DND-41 (cell line): ENCODE results near the gene CYP2A6.

Source experiments
- ATAC-seq: fragments of 200-7000 bp; cut with Tn5 transposase; 3 replicates; pipeline ENCODE4 v1.9.1; 2021; ENCODE audit warnings: low read depth; ENCODE audit not compliant: insufficient read depth
- DNase-seq: peaks from one replicate; pipeline ENCODE4 v3.0.0-alpha.2; 2020
- H2AFZ ChIP-seq: 2 replicates; pipeline ENCODE4 v1.6.0; 2012; ENCODE audit warnings: low read depth, low read length
- H3K27ac ChIP-seq: 2 replicates; pipeline ENCODE4 v1.5.1; 2012; ENCODE audit warnings: low read length, inconsistent platforms
- H3K27me3 ChIP-seq: fragments of 200-600 bp; sonication (generic); 2 replicates; pipeline ENCODE4 v1.6.0; 2012; ENCODE audit warnings: low read length, mild to moderate bottlenecking, inconsistent platforms; ENCODE audit not compliant: insufficient read depth, poor library complexity
- H3K36me3 ChIP-seq: 2 replicates; pipeline ENCODE4 v1.5.1; 2012; ENCODE audit warnings: low read length, inconsistent platforms; ENCODE audit not compliant: insufficient read depth
- H3K4me1 ChIP-seq: 2 replicates; pipeline ENCODE4 v1.5.1; 2012; ENCODE audit warnings: mild to moderate bottlenecking, low read length; ENCODE audit not compliant: insufficient read depth
- H3K4me2 ChIP-seq: 2 replicates; pipeline ENCODE4 v1.6.0; 2012; ENCODE audit warnings: mild to moderate bottlenecking, moderate library complexity, low read length, inconsistent platforms; ENCODE audit not compliant: insufficient read depth
- H3K4me3 ChIP-seq, 2 experiments: fragments of 200-600 bp in 1 of 2; shearing (Covaris generic) in 1 of 2; 2 replicates each; pipeline ENCODE4 v1.5.1; 2012 to 2016; ENCODE audit warnings: inconsistent platforms in 2 of 2, low read length in 2 of 2, mild to moderate bottlenecking in 2 of 2, low read depth in 1 of 2, moderate library complexity in 1 of 2
- H3K79me2 ChIP-seq: 2 replicates; pipeline ENCODE4 v1.6.0; 2012; ENCODE audit warnings: low read length, inconsistent platforms; ENCODE audit not compliant: insufficient read depth
- H3K9ac ChIP-seq: 2 replicates; pipeline ENCODE4 v1.6.0; 2012; ENCODE audit warnings: low read depth, mild to moderate bottlenecking, inconsistent platforms, low read length, moderate library complexity
- H3K9me3 ChIP-seq: 2 replicates; pipeline ENCODE4 v1.5.1; 2012; ENCODE audit warnings: low read length, moderate library complexity, mild to moderate bottlenecking, inconsistent platforms; ENCODE audit not compliant: insufficient read depth, severe bottlenecking
- H4K20me1 ChIP-seq: 2 replicates; pipeline ENCODE4 v1.6.0; 2012; ENCODE audit warnings: low read length; ENCODE audit not compliant: insufficient read depth
- CTCF ChIP-seq: IDR thresholded peaks from 2 replicates; pipeline ENCODE4 v1.5.1; 2012; ENCODE audit warnings: borderline replicate concordance, low read length, moderate library complexity, mild to moderate bottlenecking; ENCODE audit not compliant: poor library complexity, severe bottlenecking; ENCODE audit errors: extremely low read depth
- EZH2 ChIP-seq: IDR thresholded peaks from 3 replicates; pipeline ENCODE4 v1.6.1; 2012; ENCODE audit warnings: borderline replicate concordance, low read depth, mild to moderate bottlenecking, moderate library complexity, low read length, inconsistent platforms; ENCODE audit not compliant: severe bottlenecking

CYP2A6 gene

DNA sequence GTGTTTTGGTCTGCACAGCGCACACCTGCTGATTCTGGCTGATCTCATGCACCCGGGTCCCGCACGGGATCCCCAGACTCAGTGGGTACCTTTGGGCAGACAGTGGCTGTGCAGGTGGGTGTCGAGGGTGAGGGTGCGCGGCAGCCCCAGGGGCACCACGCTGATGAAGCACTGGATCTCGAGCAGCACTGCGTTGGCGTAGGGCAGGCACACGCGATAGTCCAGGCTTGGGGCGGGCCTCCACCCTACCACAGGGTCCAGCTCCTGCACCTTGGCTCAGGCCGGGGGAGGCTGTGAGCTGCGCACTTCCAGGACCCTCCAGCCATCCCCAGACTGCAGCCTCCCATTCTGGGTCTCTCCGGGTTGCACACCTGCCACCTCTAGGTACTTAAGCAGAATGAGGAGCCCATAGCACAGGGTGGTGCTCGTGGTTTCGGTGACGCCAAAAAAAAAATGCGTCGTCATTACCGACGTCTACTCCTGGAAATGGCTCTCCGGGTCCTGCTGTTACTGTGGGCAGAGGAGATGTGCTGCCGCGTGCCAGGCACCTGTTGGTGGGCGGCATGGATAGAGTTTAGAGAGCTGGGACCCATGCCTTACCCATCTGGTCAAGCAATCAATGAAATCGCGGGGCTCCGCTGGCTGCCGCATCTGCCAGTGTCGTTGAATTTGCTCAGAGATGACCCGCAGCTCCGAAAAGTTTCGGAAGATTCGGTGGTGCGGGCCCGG is 40.7 kb downstream of the CYP2A6 start:
- Histone ChIP-seq H3K4me2 (no peak overlapping the region), H3K9ac (no peak overlapping the region), H3K4me3 (no peak overlapping the region), H3K27ac (no peak overlapping the region), H3K79me2 (peaks cover 40% of the 10 kb centered on the region), H2AFZ (no peak overlapping the region), H3K27me3 (no peaks in the 10 kb centered on the region), H3K36me3 (peaks cover 56% of the 10 kb centered on the region), H4K20me1 (peaks cover 55% of the 10 kb centered on the region), H3K4me1 (peaks cover 6% of the 10 kb centered on the region; the same call in 1 of the 2 replicates), H3K9me3 (no peaks in the 10 kb centered on the region)
- DNase-seq (no peak), ATAC-seq (no peak)
- no peak for TF ChIP-seq CTCF
- no peak for TF ChIP-seq EZH2

- Histone ChIP-seq H2AFZ (no peak overlapping the region), H3K9me3 (no peaks in the 10 kb centered on the region), H3K27ac (no peak overlapping the region), H3K4me1 (peaks cover 16% of the 10 kb centered on the region), H3K9ac (no peak overlapping the region), H3K4me3 (no peak overlapping the region), H3K4me2 (no peak overlapping the region), H3K79me2 (peaks cover 50% of the 10 kb centered on the region), H3K27me3 (no peaks in the 10 kb centered on the region), H3K36me3 (peaks cover 66% of the 10 kb centered on the region), H4K20me1 (peaks cover 66% of the 10 kb centered on the region)
- DNase-seq (no peak), ATAC-seq (no peak)
- TF ChIP-seq CTCF, result no peak
- no peak for TF ChIP-seq EZH2
These were observed 41.8 kb downstream of the CYP2A6 start for GRCh38 chr19:40808497-40808896.

GRCh38 chr19:40808021-40808325 is 42.3 kb downstream of the CYP2A6 start:
- H3K36me3 ChIP-seq, result peaks cover 71% of the 10 kb centered on the region
- H3K27ac ChIP-seq, result no peak overlapping the region
- no peak for TF ChIP-seq EZH2
- TF ChIP-seq CTCF, result no peak
- H3K4me2 ChIP-seq, result no peak overlapping the region
- DNase-seq (no peak), ATAC-seq (no peak)
- H3K9ac ChIP-seq, result no peak overlapping the region
- no peak overlapping the region for H3K4me3 ChIP-seq
- peaks cover 71% of the 10 kb centered on the region for H4K20me1 ChIP-seq
- no peaks in the 10 kb centered on the region for H3K27me3 ChIP-seq
- no peak overlapping the region for H2AFZ ChIP-seq
- no peaks in the 10 kb centered on the region for H3K9me3 ChIP-seq
- peaks cover 55% of the 10 kb centered on the region for H3K79me2 ChIP-seq
- H3K4me1 ChIP-seq, result peaks cover 21% of the 10 kb centered on the region
